NCI-H2171 treated with DMSO at 0.1 percent for 48 hours (cell line): Measurements from ENCODE around the gene OR10T2.
"Not testable (repeated sequence)": the region's sequence is repeated elsewhere in the genome, so short reads cannot be mapped to it uniquely, and the experiment has no call there.

Experiments
- DNase-seq: peaks from one replicate; lab custom pipeline; 2025; lab: John Stamatoyannopoulos, UW

The OR10T2 gene

DNA sequence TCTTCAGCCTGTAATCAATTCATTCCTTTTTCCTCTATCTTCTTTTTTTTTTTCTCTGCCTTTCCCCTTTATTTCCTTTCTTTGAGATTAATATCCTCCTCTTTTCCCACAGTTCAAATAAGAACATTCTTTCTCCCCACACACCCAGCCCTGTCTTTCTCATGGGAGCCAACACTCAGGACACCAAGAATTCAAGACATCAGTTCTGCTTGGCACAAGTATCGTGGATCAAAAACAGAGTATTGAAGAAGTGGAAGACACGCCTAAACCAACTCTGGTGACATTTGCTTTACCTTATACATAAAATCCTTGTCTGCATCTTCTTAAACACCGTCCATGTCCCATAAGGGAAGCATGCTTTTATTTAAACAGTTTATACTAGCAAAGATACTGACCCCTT lies 42.6 kb downstream of the OR10T2 start:
- DNase-seq = no peak

DNA sequence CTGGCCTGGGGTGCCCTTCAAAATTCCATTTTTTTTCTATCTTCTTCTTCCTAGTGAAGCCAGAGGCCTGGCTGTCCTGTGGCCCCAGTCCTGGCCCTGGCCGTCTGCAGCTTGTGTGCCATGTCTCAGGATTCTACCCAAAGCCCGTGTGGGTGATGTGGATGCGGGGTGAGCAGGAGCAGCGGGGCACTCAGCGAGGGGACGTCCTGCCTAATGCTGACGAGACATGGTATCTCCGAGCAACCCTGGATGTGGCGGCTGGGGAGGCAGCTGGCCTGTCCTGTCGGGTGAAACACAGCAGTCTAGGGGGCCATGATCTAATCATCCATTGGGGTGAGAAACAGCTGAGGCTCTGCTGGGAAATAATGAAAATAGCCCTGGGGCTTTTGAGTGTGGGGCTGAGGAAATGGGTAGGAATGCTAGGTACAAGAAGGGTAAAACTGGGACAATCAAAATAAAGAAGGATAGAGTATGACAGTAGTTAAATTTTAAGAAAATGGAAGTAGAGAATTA lies 43.4 kb downstream of the OR10T2 start:
- no peak for DNase-seq

DNA sequence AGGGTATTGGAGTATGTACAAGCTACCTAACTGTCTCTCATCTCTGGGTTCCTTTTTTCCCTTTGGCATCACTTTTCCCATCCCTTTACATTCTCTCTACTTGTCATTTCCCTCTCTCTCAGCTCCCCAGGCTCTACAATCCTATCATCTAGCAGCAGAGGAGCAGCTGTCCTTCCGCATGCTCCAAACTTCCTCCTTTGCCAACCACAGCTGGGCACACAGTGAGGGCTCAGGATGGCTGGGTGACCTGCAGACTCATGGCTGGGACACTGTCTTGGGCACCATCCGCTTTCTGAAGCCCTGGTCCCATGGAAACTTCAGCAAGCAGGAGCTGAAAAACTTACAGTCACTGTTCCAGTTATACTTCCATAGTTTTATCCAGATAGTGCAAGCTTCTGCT lies 45.0 kb downstream of the OR10T2 start:
- DNase-seq = no peak

DNA sequence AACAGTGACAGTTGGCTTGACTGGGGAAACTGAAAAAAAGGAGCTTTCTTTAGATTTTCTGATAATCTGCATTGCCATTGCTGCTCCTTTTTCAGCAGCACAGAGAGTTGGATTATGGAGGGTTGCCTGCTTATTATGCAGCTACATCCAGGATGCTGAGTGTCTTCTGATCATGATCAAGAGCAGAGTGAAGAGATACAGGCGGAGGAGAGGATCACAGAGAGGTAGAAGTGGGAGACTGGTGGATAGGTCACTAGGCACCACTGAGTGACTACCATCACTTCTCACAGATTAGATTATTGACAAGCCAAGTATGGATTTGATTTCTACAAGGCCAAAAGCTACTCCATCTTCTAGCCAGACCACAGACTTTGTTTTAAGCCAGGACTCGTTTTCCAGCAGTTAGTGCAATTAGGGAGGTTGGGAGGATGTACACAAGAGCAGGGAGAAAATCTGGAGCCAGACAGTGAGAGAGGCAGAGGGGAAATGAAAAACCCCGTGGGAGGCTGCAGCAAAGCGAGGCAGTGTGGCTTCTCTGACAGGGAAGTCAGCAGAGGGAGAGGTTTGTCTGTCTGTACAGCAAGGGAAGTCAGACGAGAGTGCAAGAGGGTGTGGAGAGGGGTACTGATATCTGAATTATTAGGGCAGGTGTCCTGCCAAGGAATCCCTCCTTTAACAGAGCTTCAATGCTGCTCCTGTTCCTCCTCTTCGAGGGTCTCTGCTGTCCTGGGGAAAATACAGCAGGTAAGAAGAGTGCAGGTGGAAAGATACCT lies 45.8 kb downstream of the OR10T2 start, which contains the start of gene CD1E:
Gene CD1E (plus strand): TSS at position 592 of the 773 bp plus-strand sequence. CDS start 95 bp downstream, at position 687.
- DNase-seq = no peak

DNA sequence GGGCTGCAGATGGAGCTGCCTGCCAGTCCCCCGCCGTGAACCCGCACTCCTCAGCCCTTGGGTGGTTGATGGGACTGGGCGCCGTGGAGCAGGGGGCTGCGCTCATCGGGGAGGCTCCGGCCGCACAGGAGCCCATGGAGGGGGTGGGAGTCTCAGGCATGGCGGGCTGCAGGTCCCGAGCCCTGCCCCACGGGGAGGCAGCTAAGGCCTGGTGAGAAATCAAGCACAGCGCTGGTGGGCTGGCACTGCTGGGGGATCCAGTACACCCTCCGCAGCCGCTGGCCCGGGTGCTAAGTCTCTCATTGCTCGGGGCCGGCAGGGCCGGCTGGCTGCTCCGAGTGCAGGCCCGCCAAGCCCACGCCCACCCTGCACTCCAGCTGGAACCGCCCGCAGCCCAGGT lies 50.3 kb downstream of the OR10T2 start:
- not testable (repeated sequence) for DNase-seq
